ENCODE data around the gene MOB1A. TPM values are rescaled to one million over a fixed set of nuclear protein-coding genes. Genes with fewer than 3 reads are reported as not detected.

The MOB1A gene
- polyA plus RNA-seq, 1 donor (not counting 4 experiments of a cell fraction or from before 2014, with no cell fraction given): 92.4 TPM

GRCh38 chr2:74194799-74195198 lies 16.1 kb upstream of the MOB1A start:
- no peaks in the 10 kb centered on the region for H3K9me3 ChIP-seq (ENCODE audit: control insufficient read depth, low read depth, low read length)

DNA sequence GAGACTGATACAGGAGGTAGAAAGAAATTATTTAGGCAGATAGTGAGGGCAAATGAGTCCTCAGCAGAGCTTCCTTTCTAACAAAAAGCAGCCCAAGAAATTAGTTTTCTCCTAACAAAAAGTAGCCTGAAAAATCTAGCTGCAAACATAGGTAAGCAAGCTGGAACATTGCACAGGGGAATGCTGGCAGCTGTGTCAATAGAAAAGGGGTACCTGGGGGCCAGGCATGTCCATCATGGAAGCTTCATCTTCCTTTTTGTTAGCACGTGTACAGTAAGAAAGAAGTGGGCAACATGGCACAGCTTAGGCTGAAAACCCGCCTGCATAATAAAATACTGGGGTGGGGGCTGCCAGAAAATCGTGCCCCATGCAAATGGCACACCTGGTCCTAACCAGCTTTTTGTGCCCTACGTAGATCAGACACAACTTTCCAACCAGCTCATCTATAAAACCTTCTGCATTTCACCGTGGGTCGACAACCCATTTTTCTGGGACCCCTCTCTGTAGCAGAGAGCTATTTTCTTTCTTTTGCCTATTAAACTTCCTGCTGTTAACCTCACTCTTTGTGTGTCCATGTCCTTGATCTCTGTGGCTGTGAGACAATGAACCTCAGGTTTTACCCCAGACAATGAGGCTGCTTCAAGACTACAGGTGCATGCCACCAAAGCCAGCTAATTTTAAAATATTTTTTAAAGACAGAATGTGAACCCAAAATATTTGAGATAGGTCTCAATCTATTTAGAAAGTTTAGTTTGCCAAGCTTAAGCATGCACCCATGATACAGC lies 13.1 kb upstream of the MOB1A start:
- dilution Hi-C loops (cut with MboI; ENCODE audit: extremely low pct_ligation_motif_present, low sequenced_read_pairs): no loop called here
- Histone ChIP-seq H3K36me3 (ENCODE audit: control insufficient read depth in 2 of 2, extremely low read depth in 1 of 2, insufficient read depth in 2 of 2, low read length in 2 of 2) (no peaks in the 10 kb centered on the region), H3K4me1 (ENCODE audit: control insufficient read depth, extremely low read depth, insufficient read depth, low read length) (peaks cover 15% of the 10 kb centered on the region), H3K27me3 (ENCODE audit: control insufficient read depth, extremely low read depth, insufficient read depth, low read length) (no peaks in the 10 kb centered on the region), H3K4me3 (ENCODE audit: control insufficient read depth in 2 of 3, extremely low read depth in 1 of 3, insufficient read depth in 2 of 3, low read depth in 1 of 3, low read length in 3 of 3) (no peak overlapping the region), H3K9me3 (ENCODE audit: control insufficient read depth, low read depth, low read length) (no peaks in the 10 kb centered on the region), H3K79me2 (ENCODE audit: control insufficient read depth, insufficient read depth, low read length) (no peaks in the 10 kb centered on the region), H2AFZ (ENCODE audit: control insufficient read depth, low read length) (no peak overlapping the region), H3K27ac (ENCODE audit: control insufficient read depth, insufficient read depth, low read length) (no peak overlapping the region), H3K4me2 (ENCODE audit: control insufficient read depth, extremely low read depth, insufficient read depth, low read depth, low read length) (no peak overlapping the region), H4K20me1 (ENCODE audit: control insufficient read depth, extremely low read depth, insufficient read depth, low read length) (no peaks in the 10 kb centered on the region), H3K9me1 (ENCODE audit: control insufficient read depth, extremely low read depth, insufficient read depth, low read length) (no peaks in the 10 kb centered on the region), H3K9ac (ENCODE audit: control insufficient read depth, extremely low read depth, insufficient read depth, low read length) (no peak overlapping the region)
- DNase-seq (ENCODE audit: low read depth, low spot score) (no peak), FAIRE-seq (no peak)
- TF ChIP-seq EZH2 (IDR thresholded peaks at IDR 0.05; ENCODE audit: low read length): no peak
- TF ChIP-seq CTCF (optimal IDR thresholded peaks at IDR 0.05 in 1 of 3, IDR thresholded peaks at IDR 0.05 in 1 of 3, conservative IDR thresholded peaks at IDR 0.05 in 1 of 3; ENCODE audit: extremely low read depth in 1 of 3, insufficient read depth in 2 of 3, low read length in 3 of 3): no peak

More at GRCh38 chr2:74194799-74195198, 16.1 kb upstream of the MOB1A start:
- no peak overlapping the region for H3K4me3 ChIP-seq (ENCODE audit: control insufficient read depth in 2 of 3, extremely low read depth in 1 of 3, insufficient read depth in 2 of 3, low read depth in 1 of 3, low read length in 3 of 3)
- peaks cover 13% of the 10 kb centered on the region for H3K79me2 ChIP-seq (ENCODE audit: control insufficient read depth, insufficient read depth, low read length)
- FAIRE-seq: no peak
- H3K27ac ChIP-seq (ENCODE audit: control insufficient read depth, insufficient read depth, low read length): no peak overlapping the region
- H3K9ac ChIP-seq (ENCODE audit: control insufficient read depth, extremely low read depth, insufficient read depth, low read length): no peak overlapping the region
- no peak overlapping the region for H3K4me2 ChIP-seq (ENCODE audit: control insufficient read depth, extremely low read depth, insufficient read depth, low read depth, low read length)
- H2AFZ ChIP-seq (ENCODE audit: control insufficient read depth, low read length): no peak overlapping the region
- dilution Hi-C loops (cut with MboI; ENCODE audit: extremely low pct_ligation_motif_present, low sequenced_read_pairs): no loop called here
- no peak for DNase-seq (ENCODE audit: low read depth, low spot score)
- TF ChIP-seq EZH2 (IDR thresholded peaks at IDR 0.05; ENCODE audit: low read length) (no peak), CTCF (optimal IDR thresholded peaks at IDR 0.05 in 1 of 3, IDR thresholded peaks at IDR 0.05 in 1 of 3, conservative IDR thresholded peaks at IDR 0.05 in 1 of 3; ENCODE audit: extremely low read depth in 1 of 3, insufficient read depth in 2 of 3, low read length in 3 of 3) (no peak)
- H3K4me1 ChIP-seq (ENCODE audit: control insufficient read depth, extremely low read depth, insufficient read depth, low read length): peaks cover 7% of the 10 kb centered on the region
- H3K9me1 ChIP-seq (ENCODE audit: control insufficient read depth, extremely low read depth, insufficient read depth, low read length): no peaks in the 10 kb centered on the region
- H3K27me3 ChIP-seq (ENCODE audit: control insufficient read depth, extremely low read depth, insufficient read depth, low read length): no peaks in the 10 kb centered on the region
- no peaks in the 10 kb centered on the region for H3K36me3 ChIP-seq (ENCODE audit: control insufficient read depth in 2 of 2, extremely low read depth in 1 of 2, insufficient read depth in 2 of 2, low read length in 2 of 2)
- H4K20me1 ChIP-seq (ENCODE audit: control insufficient read depth, extremely low read depth, insufficient read depth, low read length): no peaks in the 10 kb centered on the region

Measured in keratinocyte (primary cell).